Psoas muscle (tissue), 8 donors: ENCODE measurements around the gene PALS2. TPM values are rescaled to one million over a fixed set of nuclear protein-coding genes. Genes with fewer than 3 reads are reported as not detected.
A peak's percentile ranks its signal among the peaks of the same experiment; 100 is the strongest.

Experiments
- ATAC-seq, 4 donors: fragments of 200-7000 bp; cut with Tn5 transposase; one replicate each; pipeline ENCODE4 v1.9.1; 2020; ENCODE audit warnings: moderate library complexity in 3 of 4, mild to moderate bottlenecking in 2 of 4
- DNase-seq, 2 donors: peaks; one replicate each; pipeline ENCODE4 v3.0.0-alpha.2; 2020
- H3K27ac ChIP-seq: fragments of 200-600 bp; one replicate; pipeline ENCODE4 v1.8.0; 2022
- H3K27me3 ChIP-seq, 3 donors: fragments of 200-600 bp in 1 of 3; one replicate each; pipeline versions ENCODE4 v1.6.1 to v1.8.0; 2013 to 2022; ENCODE audit warnings: low read length in 2 of 3, mild to moderate bottlenecking in 2 of 3, moderate library complexity in 1 of 3; ENCODE audit not compliant: insufficient read depth in 3 of 3
- H3K36me3 ChIP-seq, 2 donors: fragments of 200-600 bp in 1 of 2; one replicate each; pipeline versions ENCODE4 v1.6.1 to v1.8.0; 2013 to 2022; ENCODE audit warnings: low read depth in 1 of 2, mild to moderate bottlenecking in 1 of 2, moderate library complexity in 1 of 2; ENCODE audit not compliant: insufficient read depth in 1 of 2
- H3K4me1 ChIP-seq: fragments of 200-600 bp; one replicate; pipeline ENCODE4 v1.8.0; 2022
- H3K4me3 ChIP-seq: fragments of 200-600 bp; one replicate; pipeline ENCODE4 v1.8.0; 2022; ENCODE audit warnings: mild to moderate bottlenecking
- H3K9me3 ChIP-seq: fragments of 200-600 bp; one replicate; pipeline ENCODE4 v1.8.0; 2022
- WGBS, 3 donors: extraction: QIAGEN DNeasy Blood & Tissue Kit; methylation state at CpG; one replicate each; pipeline versions ENCODE4 v1.1.6 to v1.1.7; 2013; 5-methylcytosine and 5-hydroxymethylcytosine counted together
- intact Hi-C, 2 donors: fragments of 100-400 bp; cut with DNase I; formaldehyde crosslinking; loops; one replicate each; pipeline versions ENCODE4 v1.11.0 to v1.14.2; 2022
- polyA plus RNA-seq, 3 donors: library from polyadenylated mRNA; stranded (reverse); fragments of 200-250 nt; gene quantifications; one replicate each; pipeline ENCODE4 v1.2.3, GENCODE V29; 2013
- total RNA-seq, 4 donors: library from RNA; stranded (reverse); fragmentation: NEBNext Ultra II Directional in 2 of 4; extraction: Animal tissue kit (Norgen Biotek cat#: 25700) in 2 of 4; gene quantifications; one replicate each; pipeline versions ENCODE4 v1.2.1 to v1.2.4, GENCODE V29; 2021 to 2023
- TF ChIP-seq, protein P1 (sequence below): fragments of 200-600 bp; IDR thresholded peaks from one replicate; pipeline ENCODE4 v1.8.0; 2022; ENCODE audit warnings: antibody characterized with exemption
- donor health status: healthy with polysubstance abuse.
- donor health status: DM: no; HTN: no; CAD: no; lungs with moderate emphysema.
- donor health status: Bipolar disorder and iron deficiency.
- donor health status: healthy.
- donor health status: DM: yes; HTN: yes; CAD: no.
- donor health status: DM: no; HTN: no; CAD: no.
- donor health status: DM: no; HTN: no; CAD: no.
- donor health status: DM: yes; HTN: yes; CAD: no.

The PALS2 gene
- total and polyA plus RNA-seq, 7 donors = 6.4 to 67.4 (median 21.5) TPM

DNA sequence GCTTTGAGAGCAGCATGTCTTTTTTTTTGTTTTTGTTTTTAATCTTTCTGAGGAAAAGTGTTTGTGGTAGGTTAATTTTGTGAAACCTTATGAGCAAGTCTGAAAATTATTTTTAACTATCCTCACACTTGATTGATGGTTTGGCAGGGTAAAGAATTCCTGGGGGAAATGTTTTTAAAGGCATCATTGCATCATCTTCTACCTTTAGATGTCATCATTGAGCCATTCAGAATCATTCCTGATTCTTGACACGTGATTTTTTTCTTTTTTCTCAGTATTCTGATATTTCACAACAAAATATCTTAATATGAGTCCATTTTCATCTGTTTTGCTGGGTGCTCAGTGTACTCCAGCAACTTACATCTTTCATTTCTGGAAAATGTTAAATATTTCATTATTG lies 28.3 kb downstream of the PALS2 start:
- 32 to 52% (median 34%) methylated on average over 1 of the region's 1 CpG for WGBS, 3 donors
- Histone ChIP-seq H3K4me1 (peaks cover 26% of the 10 kb centered on the region), H3K9me3 (no peaks in the 10 kb centered on the region), H3K27ac (no peak overlapping the region), H3K36me3 (no peaks in the 10 kb centered on the region), H3K27me3 (no peaks in the 10 kb centered on the region), H3K4me3 (no peak overlapping the region)
- intact Hi-C loops = no loop called here
- ATAC-seq (no peak), DNase-seq (no peak)
- TF ChIP-seq, protein P1, sequence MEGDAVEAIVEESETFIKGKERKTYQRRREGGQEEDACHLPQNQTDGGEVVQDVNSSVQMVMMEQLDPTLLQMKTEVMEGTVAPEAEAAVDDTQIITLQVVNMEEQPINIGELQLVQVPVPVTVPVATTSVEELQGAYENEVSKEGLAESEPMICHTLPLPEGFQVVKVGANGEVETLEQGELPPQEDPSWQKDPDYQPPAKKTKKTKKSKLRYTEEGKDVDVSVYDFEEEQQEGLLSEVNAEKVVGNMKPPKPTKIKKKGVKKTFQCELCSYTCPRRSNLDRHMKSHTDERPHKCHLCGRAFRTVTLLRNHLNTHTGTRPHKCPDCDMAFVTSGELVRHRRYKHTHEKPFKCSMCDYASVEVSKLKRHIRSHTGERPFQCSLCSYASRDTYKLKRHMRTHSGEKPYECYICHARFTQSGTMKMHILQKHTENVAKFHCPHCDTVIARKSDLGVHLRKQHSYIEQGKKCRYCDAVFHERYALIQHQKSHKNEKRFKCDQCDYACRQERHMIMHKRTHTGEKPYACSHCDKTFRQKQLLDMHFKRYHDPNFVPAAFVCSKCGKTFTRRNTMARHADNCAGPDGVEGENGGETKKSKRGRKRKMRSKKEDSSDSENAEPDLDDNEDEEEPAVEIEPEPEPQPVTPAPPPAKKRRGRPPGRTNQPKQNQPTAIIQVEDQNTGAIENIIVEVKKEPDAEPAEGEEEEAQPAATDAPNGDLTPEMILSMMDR = no peak

DNA sequence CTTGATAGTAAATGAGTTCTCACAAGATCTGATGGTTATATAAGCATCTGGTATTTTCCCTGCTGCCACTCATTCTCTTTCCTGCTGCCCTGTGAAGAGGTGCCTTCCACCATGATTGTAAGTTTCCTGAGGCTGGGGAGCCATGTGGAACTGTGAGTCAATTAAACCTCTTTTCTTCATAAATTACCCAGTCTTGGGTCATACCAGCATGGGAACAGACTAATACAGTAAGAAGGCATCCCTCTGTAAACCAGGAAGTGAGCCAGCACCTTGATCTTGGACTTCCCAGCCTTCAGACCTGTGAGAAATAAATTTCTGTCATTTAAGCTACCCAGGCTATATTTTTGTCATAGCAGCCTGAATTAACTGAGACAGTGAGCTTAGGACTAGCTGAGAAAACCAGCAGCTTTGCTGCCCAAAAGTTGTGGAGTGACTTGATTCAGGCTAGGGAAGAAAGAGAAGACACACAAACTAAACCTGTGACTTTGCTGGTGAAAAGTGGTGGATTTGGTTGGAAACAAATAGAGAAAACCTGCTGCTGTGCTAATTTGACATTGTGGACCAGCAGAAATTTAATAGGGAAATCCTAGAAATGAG lies 29.7 kb downstream of the PALS2 start:
- Histone ChIP-seq H3K27me3 (no peaks in the 10 kb centered on the region), H3K9me3 (no peaks in the 10 kb centered on the region), H3K36me3 (no peaks in the 10 kb centered on the region), H3K27ac (no peak overlapping the region), H3K4me1 (peaks cover 21% of the 10 kb centered on the region), H3K4me3 (no peak overlapping the region)
- intact Hi-C loops = no loop called here
- ATAC-seq = no peak
- TF ChIP-seq, protein P1 = no peak
- DNase-seq = no peak

DNA sequence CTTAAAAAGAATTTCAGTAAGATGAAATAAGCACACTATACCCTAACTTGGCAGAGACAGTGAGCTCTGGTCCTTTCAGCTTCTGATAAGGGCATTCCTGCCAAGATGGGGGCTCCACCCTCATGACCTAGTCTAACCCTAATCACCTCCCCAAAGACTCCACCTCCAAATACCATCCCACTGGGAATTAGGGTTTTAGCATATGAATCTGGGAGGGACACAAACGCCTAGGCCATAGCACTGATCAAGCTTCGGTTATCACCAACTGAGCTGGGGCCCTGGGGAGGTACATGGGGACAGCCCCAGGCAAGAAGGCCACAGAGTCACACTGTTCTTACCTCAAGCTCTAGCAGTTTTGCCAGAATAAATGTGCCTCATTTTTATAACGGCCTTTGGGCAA lies 31.4 kb downstream of the PALS2 start:
- 79 to 90% (median 86%) methylated on average over 3 of the region's 3 CpGs for whole genome bisulfite sequencing, 3 donors
- TF ChIP-seq, protein P1 = no peak
- ATAC-seq = no peak
- DNase-seq = no peak
- no peaks in the 10 kb centered on the region for H3K36me3 ChIP-seq
- H3K4me3 ChIP-seq = no peak overlapping the region
- H3K27ac ChIP-seq = no peak overlapping the region
- H3K27me3 ChIP-seq = no peaks in the 10 kb centered on the region
- peaks cover 23% of the 10 kb centered on the region for H3K4me1 ChIP-seq
- intact Hi-C loops = no loop called here
- no peaks in the 10 kb centered on the region for H3K9me3 ChIP-seq

DNA sequence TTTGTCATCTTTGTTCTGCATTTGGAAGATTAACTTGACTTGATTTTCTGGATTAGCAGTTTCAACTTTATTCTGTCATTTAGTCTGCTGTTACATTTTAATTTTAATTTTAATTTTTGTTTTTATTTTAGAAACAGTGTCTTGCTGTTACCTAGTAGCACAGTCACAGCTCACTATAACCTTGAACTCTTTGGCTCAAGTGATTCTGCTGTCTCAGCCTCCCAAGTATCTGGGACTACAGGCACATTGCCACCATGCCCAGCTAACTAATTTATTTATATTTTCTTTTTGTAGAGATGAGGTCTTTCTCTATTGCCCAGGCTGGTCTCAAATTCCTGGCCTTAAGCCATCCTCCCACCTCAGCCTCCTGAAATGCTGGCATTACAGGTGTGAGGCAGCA lies 35.3 kb downstream of the PALS2 start:
- H3K4me3 ChIP-seq = no peak overlapping the region
- no peaks in the 10 kb centered on the region for H3K9me3 ChIP-seq
- ATAC-seq (peak in 3 of 4 donors; percentile 51 to 65 (median 65)), DNase-seq (no peak)
- H3K36me3 ChIP-seq = no peaks in the 10 kb centered on the region
- no peaks in the 10 kb centered on the region for H3K27me3 ChIP-seq
- intact Hi-C loops = no loop called here
- H3K27ac ChIP-seq = peak overlapping the region; percentile 34
- peaks cover 31% of the 10 kb centered on the region for H3K4me1 ChIP-seq
- TF ChIP-seq, protein P1 = no peak

DNA sequence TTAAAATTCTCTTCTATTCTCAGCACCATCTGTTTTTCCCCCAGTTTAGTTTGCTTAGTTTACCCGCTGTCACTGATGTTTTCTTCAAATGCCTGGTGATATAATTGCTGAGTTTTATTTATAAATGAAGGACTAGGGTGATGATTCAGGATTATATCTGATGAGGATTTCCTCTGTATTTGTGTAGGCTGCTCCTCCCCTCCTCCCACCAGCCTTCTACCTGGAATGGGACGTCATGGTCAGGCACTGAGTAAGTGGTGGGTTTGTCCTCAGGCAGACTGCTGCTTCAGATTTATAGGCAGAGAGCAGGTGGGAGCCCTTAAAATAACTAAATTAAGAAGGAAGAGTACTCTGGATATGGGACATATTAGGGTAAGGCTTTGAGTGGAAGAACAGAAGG lies 35.8 kb downstream of the PALS2 start:
- no peak overlapping the region for H3K4me3 ChIP-seq
- DNase-seq (no peak), ATAC-seq (peak in 2 of 4 donors; percentile 11 to 63)
- peaks cover 31% of the 10 kb centered on the region for H3K4me1 ChIP-seq
- no peaks in the 10 kb centered on the region for H3K9me3 ChIP-seq
- H3K36me3 ChIP-seq = no peaks in the 10 kb centered on the region
- no peaks in the 10 kb centered on the region for H3K27me3 ChIP-seq
- 53 to 72% (median 59%) methylated on average over 2 of the region's 2 CpGs for WGBS, 3 donors
- TF ChIP-seq, protein P1 = no peak
- H3K27ac ChIP-seq = peak overlapping the region; percentile 34
- intact Hi-C loops = no loop called here
